ENCODE data around the gene FIBCD1.
"Not testable (repeated sequence)": the region's sequence is repeated elsewhere in the genome, so short reads cannot be mapped to it uniquely, and the experiment has no call there.

Gene FIBCD1

DNA sequence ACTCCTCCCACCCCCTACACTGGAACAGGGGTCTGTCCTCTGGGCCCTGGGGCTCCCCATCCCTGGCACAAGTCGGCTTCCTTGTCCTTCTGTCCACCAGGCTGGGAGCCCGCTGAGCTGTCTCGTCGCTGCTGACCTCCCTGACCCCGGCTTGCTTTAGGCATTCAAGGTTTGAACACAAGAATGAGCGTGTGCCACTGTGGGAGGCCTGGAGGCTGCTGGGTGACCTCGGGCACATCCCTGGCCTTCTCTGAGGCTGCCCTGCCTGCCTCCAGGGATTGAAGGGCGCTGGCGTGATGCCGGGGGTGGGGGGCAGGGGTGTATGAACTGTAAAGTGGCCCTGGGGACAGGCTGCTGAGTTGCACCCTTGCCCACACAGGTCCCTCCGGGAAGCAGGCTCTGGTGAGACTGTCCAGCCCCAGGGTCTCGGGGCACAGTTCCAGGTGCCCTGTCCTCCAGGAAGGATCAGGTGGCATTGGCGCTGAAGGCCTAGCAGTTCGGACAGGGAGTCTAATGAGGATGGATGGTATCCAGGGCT, 18.2 kb downstream of the FIBCD1 start:
- DNase-seq: no peak

DNA sequence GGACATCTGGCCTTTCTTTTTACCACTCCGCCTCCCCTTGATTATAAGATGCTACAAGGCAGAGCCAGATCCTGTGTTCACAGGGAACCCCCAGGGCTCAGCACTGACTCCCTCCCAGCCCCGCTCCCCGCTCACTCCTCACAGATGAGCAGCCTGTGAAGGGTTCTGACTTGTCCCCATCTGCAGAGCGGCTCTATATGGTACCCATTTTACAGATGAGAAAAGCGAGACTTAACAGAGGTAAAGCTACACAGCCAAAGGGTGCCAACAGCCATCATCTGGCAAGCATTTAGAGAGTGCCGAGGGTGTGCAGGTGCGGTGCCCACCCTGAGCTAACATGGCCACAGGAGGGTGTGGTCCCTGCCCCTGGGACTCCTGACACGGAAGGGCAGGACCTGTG, 18.8 kb downstream of the FIBCD1 start:
- no peak for DNase-seq

- no peak for DNase-seq
Measured at GRCh38 chr9:130919559-130920145, 19.4 kb downstream of the FIBCD1 start.

GRCh38 chr9:130918826-130919558, 20.1 kb downstream of the FIBCD1 start:
- no peak for DNase-seq

- DNase-seq: no peak
Measured at GRCh38 chr9:130918101-130918825, 20.8 kb downstream of the FIBCD1 start.

DNA sequence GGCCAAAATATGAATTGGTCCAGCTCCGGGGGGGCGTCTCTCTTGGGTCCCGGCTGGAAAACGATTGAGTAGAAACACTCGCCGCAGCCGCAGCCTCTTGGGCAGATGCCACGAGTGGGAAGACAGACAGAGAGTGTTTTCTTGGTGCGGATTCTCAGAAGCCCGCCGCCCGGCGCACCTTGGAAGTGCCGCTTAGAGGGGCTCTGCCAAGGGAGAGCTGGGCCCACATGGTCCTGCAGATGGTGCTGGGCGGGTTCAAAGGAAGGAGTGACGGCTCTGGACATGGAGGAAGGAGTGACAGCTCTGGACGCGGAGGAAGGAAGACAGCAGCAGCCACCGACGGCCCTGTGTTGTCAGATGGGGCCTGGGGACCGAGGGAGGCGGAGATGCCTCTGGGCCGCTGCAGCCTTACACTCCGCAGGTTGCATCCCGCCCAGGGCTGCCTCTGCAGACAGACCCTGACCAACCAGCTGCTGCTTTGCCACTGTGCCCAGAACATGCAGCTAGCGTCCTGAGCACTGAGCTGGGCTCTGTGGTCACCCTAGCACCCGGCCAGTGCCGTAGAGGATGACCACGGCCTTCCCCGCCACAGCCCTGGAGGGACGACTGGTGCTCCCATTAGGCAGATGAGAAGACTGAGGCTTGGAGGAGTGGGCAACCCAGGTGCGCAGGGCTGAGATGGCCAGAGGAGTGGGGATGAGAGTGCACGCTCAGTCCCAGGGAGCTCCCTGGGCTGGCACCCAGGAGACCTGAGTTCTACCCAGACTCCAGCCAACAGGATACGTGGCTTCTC, 21.7 kb downstream of the FIBCD1 start:
- DNase-seq: no peak

- no peak for DNase-seq
Measured at GRCh38 chr9:130915096-130915447, 24.0 kb downstream of the FIBCD1 start.

- no peak for DNase-seq
Measured at GRCh38 chr9:130914417-130915095, 24.5 kb downstream of the FIBCD1 start.

DNA sequence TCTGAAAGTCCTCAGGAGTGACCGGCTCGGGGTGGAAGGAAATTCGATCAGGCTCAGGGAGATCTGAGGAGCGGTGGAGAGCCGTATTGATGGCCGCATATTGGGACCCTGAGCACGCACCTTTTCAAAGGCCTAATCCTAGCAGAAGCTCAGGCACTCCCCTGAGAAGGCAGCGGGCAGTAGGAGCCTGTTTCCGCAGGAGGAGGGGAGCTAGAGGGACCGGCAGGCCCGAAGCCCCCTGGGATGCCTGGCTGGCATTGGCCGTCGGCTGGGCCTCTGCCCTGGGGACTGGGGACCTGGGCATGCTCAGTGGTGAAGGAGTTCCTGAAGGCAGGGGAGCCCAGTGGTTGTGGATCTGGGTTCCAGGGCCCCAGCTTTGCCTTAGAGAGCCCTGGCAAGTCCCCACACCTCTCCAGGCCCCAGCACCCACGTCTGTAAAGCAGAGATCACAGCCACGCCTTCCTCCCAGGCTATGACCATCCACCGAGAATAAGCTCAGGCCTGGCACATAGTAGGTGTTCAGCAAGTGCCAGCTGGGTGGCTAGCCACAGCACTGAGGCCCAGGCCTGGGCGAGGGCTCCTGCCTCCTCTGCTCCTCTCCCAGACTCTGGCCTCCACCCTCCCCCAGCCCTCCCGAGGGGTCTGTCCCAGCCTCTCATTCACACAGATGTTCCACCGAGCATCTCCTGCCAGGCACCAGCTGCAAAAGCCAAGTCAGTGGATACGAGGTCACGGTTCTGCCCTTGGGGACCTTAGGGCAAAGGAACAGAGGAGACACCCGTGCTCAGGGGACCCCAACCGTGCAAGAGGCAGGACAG, 25.2 kb downstream of the FIBCD1 start:
- no peak for DNase-seq

- no peak for DNase-seq
Measured at GRCh38 chr9:130912932-130913598, 26.0 kb downstream of the FIBCD1 start.

- no peak for DNase-seq
Measured at GRCh38 chr9:130911254-130912049, 27.6 kb downstream of the FIBCD1 start.

DNA sequence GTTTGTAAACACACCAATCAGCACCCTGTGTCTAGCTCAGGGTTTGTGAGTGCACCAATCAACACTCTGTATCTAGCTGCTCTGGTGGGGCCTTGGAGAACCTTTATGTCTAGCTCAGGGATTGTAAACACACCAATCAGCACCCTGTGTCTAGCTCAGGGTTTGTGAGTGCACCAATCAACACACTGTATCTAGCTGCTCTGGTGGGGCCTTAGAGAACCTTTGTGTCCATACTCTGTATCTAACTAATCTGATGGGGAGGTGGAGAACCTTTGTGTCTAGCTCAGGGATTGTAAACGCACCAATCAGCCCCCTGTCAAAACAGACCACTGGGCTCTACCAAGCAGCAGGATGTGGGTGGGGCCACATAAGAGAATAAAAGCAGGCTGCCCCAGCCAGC, 28.4 kb downstream of the FIBCD1 start:
- DNase-seq: not testable (repeated sequence)

- DNase-seq: not testable (repeated sequence)
Measured at GRCh38 chr9:130910041-130910440, 29.0 kb downstream of the FIBCD1 start.

DNA sequence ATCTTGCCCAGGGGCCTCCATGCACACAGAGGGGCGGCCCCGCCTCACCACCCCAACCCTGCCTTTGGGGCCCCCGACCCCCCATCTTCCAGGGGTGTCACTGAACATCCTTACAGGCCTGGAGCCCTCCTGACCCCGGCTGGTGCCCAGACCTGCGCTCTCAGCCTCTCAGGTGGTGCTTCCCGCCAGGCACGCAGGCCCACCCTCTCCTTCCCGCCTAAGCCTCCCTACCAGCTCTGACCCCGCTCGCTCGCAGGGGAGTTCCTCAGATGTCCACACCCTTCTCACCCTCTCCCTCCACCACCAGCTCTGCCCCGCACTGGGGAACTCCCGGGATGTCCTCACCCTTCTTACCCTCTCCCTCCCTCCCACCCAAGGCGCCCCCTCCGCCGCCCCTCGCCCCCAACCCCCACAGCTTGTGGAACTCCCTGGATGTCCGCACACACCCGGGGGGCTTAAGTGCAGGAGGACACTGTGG, 30.1 kb downstream of the FIBCD1 start:
- DNase-seq: no peak

GRCh38 chr9:130908146-130908877, 30.7 kb downstream of the FIBCD1 start:
- no peak for DNase-seq

DNA sequence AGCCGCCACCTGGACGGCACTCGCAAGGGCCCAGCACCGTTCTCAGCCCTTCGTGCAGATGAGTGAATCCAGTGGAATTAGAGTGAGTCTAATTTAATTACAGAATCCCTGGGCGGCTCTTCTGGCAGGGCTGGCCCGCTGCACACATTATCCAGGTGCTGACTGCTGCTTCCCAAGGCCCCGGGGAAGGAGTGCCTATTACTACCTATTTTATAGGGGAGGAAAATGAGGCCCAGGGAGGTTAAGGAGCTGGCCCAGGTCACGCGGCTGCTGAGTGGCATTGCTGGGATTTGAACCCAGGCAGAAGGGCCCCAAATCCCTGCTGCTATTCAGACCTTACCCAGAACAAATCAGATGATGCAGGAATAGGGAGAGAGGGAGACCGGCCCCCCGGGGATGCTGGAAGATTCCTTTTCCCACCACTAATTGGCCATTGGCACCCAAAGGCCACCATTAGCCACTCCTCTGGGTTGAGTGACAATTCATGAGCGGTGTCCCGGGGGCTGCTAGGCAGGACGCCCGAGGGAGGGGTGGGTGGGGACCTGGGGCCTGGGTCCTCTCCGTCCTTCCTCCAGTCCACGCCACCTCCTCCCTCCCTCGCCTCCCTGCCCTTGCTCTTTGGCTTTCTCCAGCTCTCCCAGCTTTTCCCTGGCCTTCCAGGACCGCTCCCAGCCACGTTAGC, 32.2 kb downstream of the FIBCD1 start:
- DNase-seq: no peak

DNA sequence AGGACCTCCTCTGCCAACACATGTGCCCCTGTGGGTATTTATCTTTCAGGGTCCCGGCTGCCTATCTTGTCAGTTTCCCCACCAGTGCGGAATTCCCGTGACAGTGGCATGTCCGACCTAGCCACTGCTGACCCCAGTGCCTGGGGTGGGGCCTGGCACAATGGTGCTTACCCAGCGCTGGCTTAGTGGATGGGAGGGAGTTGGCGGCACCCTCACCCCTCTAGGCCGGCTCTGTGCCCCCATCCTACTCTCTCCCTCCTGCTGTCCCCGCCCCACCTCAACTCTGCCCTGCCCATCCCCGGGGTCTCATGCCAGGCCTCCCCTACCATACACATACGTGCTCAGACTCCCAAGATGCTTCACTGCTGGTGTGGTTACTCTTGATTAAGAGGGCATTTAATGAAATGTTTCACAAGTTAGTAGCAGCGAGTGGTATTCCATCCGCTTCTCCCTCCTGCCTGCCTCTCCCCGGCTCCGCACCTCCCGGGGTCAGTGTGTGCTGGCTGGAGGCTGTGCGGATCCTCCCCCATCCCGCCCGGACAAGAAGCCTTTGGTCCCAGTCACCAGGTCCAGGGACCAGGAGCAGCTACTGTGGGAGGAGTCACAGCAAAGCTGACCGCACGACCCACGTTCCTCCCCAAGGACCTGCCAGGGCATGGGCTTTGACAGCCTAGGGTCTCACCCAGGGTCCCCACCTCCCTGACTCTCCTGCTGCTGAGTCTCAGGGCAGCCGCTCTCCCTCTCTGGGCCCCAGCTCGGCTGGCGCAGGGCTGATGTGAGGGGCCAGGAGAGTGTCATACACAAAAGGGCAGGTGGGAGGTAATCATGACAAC, 32.9 kb downstream of the FIBCD1 start:
- DNase-seq: no peak
